Suprapubic skin (tissue), 4 donors: ENCODE measurements around the gene RETREG1. TPM values are rescaled to one million over a fixed set of nuclear protein-coding genes. Genes with fewer than 3 reads are reported as not detected.

ENCODE experiments used
- DNase-seq, 2 donors: peaks; one replicate each; pipeline ENCODE4 v3.0.0-alpha.2; 2019; ENCODE audit warnings: low spot score in 2 of 2
- H3K27ac ChIP-seq: fragments of 200-600 bp; sonication (generic); one replicate; pipeline ENCODE4 v1.5.1; 2019
- H3K27me3 ChIP-seq: fragments of 200-600 bp; sonication (generic); one replicate; pipeline ENCODE4 v1.5.1; 2019
- H3K36me3 ChIP-seq: fragments of 200-600 bp; sonication (generic); one replicate; pipeline ENCODE4 v1.5.1; 2019
- H3K4me1 ChIP-seq: fragments of 200-600 bp; sonication (generic); one replicate; pipeline ENCODE4 v1.5.1; 2019
- H3K4me3 ChIP-seq: fragments of 200-600 bp; sonication (generic); one replicate; pipeline ENCODE4 v1.5.1; 2019; ENCODE audit warnings: mild to moderate bottlenecking
- H3K9me3 ChIP-seq: fragments of 200-600 bp; sonication (generic); one replicate; pipeline ENCODE4 v1.5.1; 2019
- EP300 ChIP-seq: sonication (generic); formaldehyde crosslinking; IDR thresholded peaks from one replicate; pipeline ENCODE4 v1.6.1; 2017; ENCODE audit warnings: antibody characterized with exemption
- POLR2A ChIP-seq, 2 donors: fragments of 450-650 bp; IDR thresholded peaks; one replicate each; pipeline ENCODE4 v1.6.1; 2017; ENCODE audit warnings: antibody characterized with exemption in 2 of 2, mild to moderate bottlenecking in 2 of 2, moderate library complexity in 2 of 2
- POLR2AphosphoS5 ChIP-seq, 3 donors: sonication (generic); formaldehyde crosslinking; IDR thresholded peaks; one replicate each; pipeline ENCODE4 v1.6.1; 2017; ENCODE audit warnings: antibody characterized with exemption in 3 of 3
- WGBS: methylation state at CpG from one replicate; pipeline ENCODE4 v1.1.5; 2018; 5-methylcytosine and 5-hydroxymethylcytosine counted together
- total RNA-seq, 4 donors: library from RNA; depleted of rRNA; stranded (reverse); fragments of >200 nt; gene quantifications; one replicate each; pipeline ENCODE4 v1.1.0, GENCODE V29; 2016
- TF ChIP-seq, protein P1 (sequence below), 2 donors: fragments of 200-600 bp in 1 of 2; fragments of 450-650 bp in 1 of 2; sonication (generic) in 1 of 2; IDR thresholded peaks; one replicate each; pipeline ENCODE4 v1.5.1; 2016 to 2019; ENCODE audit warnings: antibody characterized with exemption in 2 of 2, mild to moderate bottlenecking in 1 of 2, moderate library complexity in 1 of 2

The RETREG1 gene
- total RNA-seq, 4 donors from 2014 or later, result 24.7 to 47.3 (median 31.4) TPM

DNA sequence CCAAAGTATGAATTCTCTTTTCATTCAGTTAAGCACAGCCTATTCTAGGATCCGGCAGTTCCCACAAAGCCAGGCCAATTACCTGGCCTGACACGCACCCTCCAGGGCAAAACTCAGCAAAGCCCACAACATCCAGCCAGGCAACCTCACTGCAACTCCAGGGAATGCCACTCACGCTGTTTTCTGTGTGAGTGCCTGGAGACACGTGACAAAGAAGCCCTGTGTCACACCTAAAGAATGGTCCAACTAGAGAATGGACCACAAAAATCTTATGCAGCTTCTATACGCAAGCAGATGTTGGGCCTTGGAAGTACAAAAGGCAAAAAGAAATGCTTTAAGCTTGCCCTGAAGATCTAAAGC lies 20.2 kb downstream of the RETREG1 start:
- Histone ChIP-seq H3K27me3 (no peaks in the 10 kb centered on the region), H3K4me1 (peaks cover 20% of the 10 kb centered on the region), H3K9me3 (no peaks in the 10 kb centered on the region), H3K4me3 (no peak overlapping the region), H3K36me3 (no peaks in the 10 kb centered on the region), H3K27ac (no peak overlapping the region)
- no peak for TF ChIP-seq POLR2AphosphoS5 (IDR thresholded peaks at IDR 0.05)
- TF ChIP-seq, protein P1, sequence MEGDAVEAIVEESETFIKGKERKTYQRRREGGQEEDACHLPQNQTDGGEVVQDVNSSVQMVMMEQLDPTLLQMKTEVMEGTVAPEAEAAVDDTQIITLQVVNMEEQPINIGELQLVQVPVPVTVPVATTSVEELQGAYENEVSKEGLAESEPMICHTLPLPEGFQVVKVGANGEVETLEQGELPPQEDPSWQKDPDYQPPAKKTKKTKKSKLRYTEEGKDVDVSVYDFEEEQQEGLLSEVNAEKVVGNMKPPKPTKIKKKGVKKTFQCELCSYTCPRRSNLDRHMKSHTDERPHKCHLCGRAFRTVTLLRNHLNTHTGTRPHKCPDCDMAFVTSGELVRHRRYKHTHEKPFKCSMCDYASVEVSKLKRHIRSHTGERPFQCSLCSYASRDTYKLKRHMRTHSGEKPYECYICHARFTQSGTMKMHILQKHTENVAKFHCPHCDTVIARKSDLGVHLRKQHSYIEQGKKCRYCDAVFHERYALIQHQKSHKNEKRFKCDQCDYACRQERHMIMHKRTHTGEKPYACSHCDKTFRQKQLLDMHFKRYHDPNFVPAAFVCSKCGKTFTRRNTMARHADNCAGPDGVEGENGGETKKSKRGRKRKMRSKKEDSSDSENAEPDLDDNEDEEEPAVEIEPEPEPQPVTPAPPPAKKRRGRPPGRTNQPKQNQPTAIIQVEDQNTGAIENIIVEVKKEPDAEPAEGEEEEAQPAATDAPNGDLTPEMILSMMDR (IDR thresholded peaks at IDR 0.05), result no peak
- TF ChIP-seq EP300, result no peak
- no peak for TF ChIP-seq POLR2A (IDR thresholded peaks at IDR 0.05)
- WGBS, result 30% methylated on average over 5 of the region's 5 CpGs
- DNase-seq, result no peak

DNA sequence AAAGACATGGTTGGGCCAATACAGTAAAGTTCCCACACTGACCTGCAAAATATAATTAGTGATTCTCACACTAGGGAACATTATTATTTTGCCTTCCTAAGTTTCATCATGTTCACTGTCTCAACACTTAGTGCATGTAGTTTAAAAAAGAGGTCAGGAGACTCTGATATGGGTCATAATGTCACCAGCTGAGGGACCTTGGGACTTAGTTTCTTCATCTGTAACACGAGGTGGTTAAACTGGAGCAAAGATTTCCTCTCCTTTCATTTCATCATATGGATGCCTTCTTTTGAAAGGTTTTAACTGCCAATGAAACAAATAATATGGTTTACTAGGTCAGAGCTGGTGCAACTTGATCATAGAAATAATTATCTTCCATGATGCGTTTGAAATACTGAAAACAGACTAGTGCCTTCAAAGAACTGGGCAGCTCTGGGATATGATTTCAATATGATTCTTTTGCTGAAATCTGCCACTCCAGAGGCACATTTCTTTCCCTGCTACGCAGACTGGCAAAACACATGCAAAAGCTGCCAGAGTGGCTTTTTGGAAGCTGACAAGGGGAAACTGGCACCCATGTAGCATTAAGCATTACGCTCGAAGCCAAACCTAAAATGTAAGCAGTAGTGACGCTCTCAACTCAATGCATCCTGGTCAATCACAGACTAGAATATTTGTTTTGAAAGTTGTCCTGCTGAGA lies 20.8 kb downstream of the RETREG1 start:
- Histone ChIP-seq H3K9me3 (no peaks in the 10 kb centered on the region), H3K36me3 (no peaks in the 10 kb centered on the region), H3K4me3 (no peak overlapping the region), H3K27me3 (no peaks in the 10 kb centered on the region), H3K27ac (peak overlapping the region; percentile 27), H3K4me1 (peaks cover 20% of the 10 kb centered on the region)
- no peak for TF ChIP-seq POLR2A (IDR thresholded peaks at IDR 0.05)
- no peak for TF ChIP-seq POLR2AphosphoS5 (IDR thresholded peaks at IDR 0.05)
- TF ChIP-seq, protein P1 (IDR thresholded peaks at IDR 0.05), result no peak
- TF ChIP-seq EP300, result no peak
- DNase-seq, result no peak
- 57% methylated on average over 6 of the region's 6 CpGs for WGBS

GRCh38 chr5:16593628-16594027 lies 23.2 kb downstream of the RETREG1 start:
- WGBS, result 93% methylated on average over 3 of the region's 3 CpGs
- Histone ChIP-seq H3K4me1 (peaks cover 14% of the 10 kb centered on the region), H3K36me3 (no peaks in the 10 kb centered on the region), H3K9me3 (no peaks in the 10 kb centered on the region), H3K4me3 (no peak overlapping the region), H3K27ac (peak overlapping the region; percentile 29), H3K27me3 (no peaks in the 10 kb centered on the region)
- DNase-seq, result no peak
- no peak for TF ChIP-seq POLR2AphosphoS5 (IDR thresholded peaks at IDR 0.05)
- TF ChIP-seq POLR2A (IDR thresholded peaks at IDR 0.05), result no peak
- TF ChIP-seq EP300, result no peak
- TF ChIP-seq, protein P1 (IDR thresholded peaks at IDR 0.05), result no peak

DNA sequence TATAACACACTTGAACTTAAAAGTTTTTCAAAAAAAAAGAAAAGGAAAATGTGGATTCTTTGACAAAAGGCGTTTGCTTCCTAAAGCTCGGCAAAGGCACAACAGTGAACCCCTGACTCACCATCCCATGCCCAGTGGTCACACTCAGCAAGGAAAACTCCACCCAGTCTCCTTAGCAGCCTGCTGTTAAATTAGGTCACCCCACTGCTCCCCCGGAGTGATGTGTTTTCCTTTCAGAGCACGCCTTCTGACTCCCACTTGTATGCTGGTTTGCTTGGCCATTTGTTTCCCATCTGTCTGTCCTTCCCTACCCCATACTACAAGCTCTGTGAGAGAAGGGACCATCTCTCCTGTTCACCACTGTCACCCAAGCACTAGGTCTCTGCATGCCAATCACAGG lies 23.8 kb downstream of the RETREG1 start:
- H3K9me3 ChIP-seq, result no peaks in the 10 kb centered on the region
- 79% methylated on average over 4 of the region's 4 CpGs for WGBS
- H3K27ac ChIP-seq, result peak overlapping the region; percentile 48
- H3K4me1 ChIP-seq, result peaks cover 14% of the 10 kb centered on the region
- no peaks in the 10 kb centered on the region for H3K36me3 ChIP-seq
- DNase-seq, result no peak
- H3K4me3 ChIP-seq, result no peak overlapping the region
- no peaks in the 10 kb centered on the region for H3K27me3 ChIP-seq
- no peak for TF ChIP-seq POLR2AphosphoS5 (IDR thresholded peaks at IDR 0.05)
- TF ChIP-seq POLR2A (IDR thresholded peaks at IDR 0.05), result no peak
- TF ChIP-seq, protein P1 (IDR thresholded peaks at IDR 0.05), result no peak

- H3K36me3 ChIP-seq, result no peaks in the 10 kb centered on the region
- H3K9me3 ChIP-seq, result no peaks in the 10 kb centered on the region
- H3K4me1 ChIP-seq, result peaks cover 14% of the 10 kb centered on the region
- no peak for DNase-seq
- H3K27ac ChIP-seq, result peak overlapping the region; percentile 48
- TF ChIP-seq POLR2A (IDR thresholded peaks at IDR 0.05) (no peak), EP300 (no peak), POLR2AphosphoS5 (IDR thresholded peaks at IDR 0.05) (no peak)
- TF ChIP-seq, protein P1 (IDR thresholded peaks at IDR 0.05), result no peak
- H3K27me3 ChIP-seq, result no peaks in the 10 kb centered on the region
- H3K4me3 ChIP-seq, result no peak overlapping the region
- WGBS, result 80% methylated on average over 4 of the region's 4 CpGs
These were observed 24.5 kb downstream of the RETREG1 start for GRCh38 chr5:16592255-16592654.
